Nephron progenitor cell (in vitro differentiated cells): ENCODE measurements around the gene DBT.

Source experiments
- DNase-seq: peaks from one replicate; pipeline ENCODE4 v3.0.0; 2021
- H3K27ac Mint-ChIP-seq: 2 replicates; pipeline ENCODE4 v1.8.0; 2021; ENCODE audit warnings: mild to moderate bottlenecking, moderate library complexity, mixed read lengths
- H3K27me3 Mint-ChIP-seq: 2 replicates; pipeline ENCODE4 v1.8.0; 2021; ENCODE audit warnings: mild to moderate bottlenecking, low read depth, mixed read lengths; ENCODE audit not compliant: poor library complexity
- H3K36me3 Mint-ChIP-seq: 2 replicates; pipeline ENCODE4 v1.8.0; 2021; ENCODE audit warnings: low read depth, mixed read lengths
- H3K4me1 Mint-ChIP-seq: 2 replicates; pipeline ENCODE4 v1.8.0; 2021; ENCODE audit warnings: mixed read lengths
- H3K4me3 Mint-ChIP-seq: 2 replicates; pipeline ENCODE4 v1.8.0; 2021; ENCODE audit warnings: mild to moderate bottlenecking, moderate library complexity, mixed read lengths
- H3K9me3 Mint-ChIP-seq: 2 replicates; pipeline ENCODE4 v1.8.0; 2021; ENCODE audit warnings: mild to moderate bottlenecking, moderate library complexity, mixed read lengths
- CTCF ChIP-seq: fragments of 200-600 bp; sonication (generic); IDR thresholded peaks from 2 replicates; pipeline ENCODE4 v1.5.0; 2021; ENCODE audit warnings: antibody characterized with exemption

Gene DBT

DNA sequence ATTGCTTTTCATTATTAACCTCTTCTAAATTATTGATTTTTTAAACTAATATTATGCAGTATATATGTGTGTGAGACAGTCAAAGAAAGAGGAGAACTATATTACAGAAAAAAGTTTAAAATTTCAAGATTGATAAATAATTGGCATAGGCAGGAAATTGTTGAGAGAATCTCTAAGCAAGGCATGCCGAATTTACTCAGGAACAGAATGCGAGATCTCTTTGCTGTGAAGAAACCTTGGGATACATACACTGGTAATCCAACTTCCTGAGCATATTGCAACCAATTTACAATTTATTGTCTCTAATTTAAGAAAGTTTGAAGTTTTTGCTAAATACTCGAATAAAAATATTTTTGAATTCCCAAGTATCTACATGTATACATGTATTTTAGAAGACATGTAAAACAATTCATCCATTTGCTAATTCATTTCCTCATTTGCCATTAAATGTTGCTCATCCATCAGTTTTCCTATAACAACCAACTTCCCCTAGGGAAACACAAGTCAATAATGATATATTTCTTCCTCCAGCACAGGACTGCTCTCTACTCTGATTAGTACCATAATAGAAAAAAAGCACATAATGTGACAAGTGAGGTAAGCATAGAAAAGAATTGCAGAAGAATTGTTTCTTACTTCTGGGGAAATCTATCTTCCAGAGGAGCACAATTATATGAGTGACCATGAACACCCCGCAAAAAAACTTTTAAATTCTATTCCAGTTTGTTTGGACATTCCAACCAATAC, 72.2 kb downstream of the DBT start:
- Mint-ChIP-seq H3K4me1 (no peaks in the 10 kb centered on the region), H3K27me3 (no peaks in the 10 kb centered on the region), H3K27ac (no peak overlapping the region), H3K36me3 (peaks cover 5% of the 10 kb centered on the region), H3K9me3 (no peaks in the 10 kb centered on the region), H3K4me3 (no peak overlapping the region)
- TF ChIP-seq CTCF, result no peak
- DNase-seq, result no peak

- H3K4me3 Mint-ChIP-seq, result no peak overlapping the region
- H3K4me1 Mint-ChIP-seq, result peaks cover 5% of the 10 kb centered on the region
- H3K9me3 Mint-ChIP-seq, result no peaks in the 10 kb centered on the region
- H3K27me3 Mint-ChIP-seq, result no peaks in the 10 kb centered on the region
- DNase-seq, result no peak
- no peaks in the 10 kb centered on the region for H3K36me3 Mint-ChIP-seq
- H3K27ac Mint-ChIP-seq, result no peak overlapping the region
- TF ChIP-seq CTCF, result no peak
Measured at GRCh38 chr1:100168051-100168450, 81.6 kb downstream of the DBT start.

GRCh38 chr1:100164702-100165101, 84.9 kb downstream of the DBT start:
- H3K27ac Mint-ChIP-seq, result no peak overlapping the region
- H3K4me3 Mint-ChIP-seq, result no peak overlapping the region
- H3K36me3 Mint-ChIP-seq, result no peaks in the 10 kb centered on the region
- H3K27me3 Mint-ChIP-seq, result no peaks in the 10 kb centered on the region
- no peaks in the 10 kb centered on the region for H3K9me3 Mint-ChIP-seq
- no peak for DNase-seq
- H3K4me1 Mint-ChIP-seq, result peaks cover 5% of the 10 kb centered on the region
- no peak for TF ChIP-seq CTCF

GRCh38 chr1:100164216-100164615, 85.4 kb downstream of the DBT start:
- Mint-ChIP-seq H3K27ac (peak overlapping the region; percentile 78), H3K4me1 (peaks cover 5% of the 10 kb centered on the region), H3K9me3 (no peaks in the 10 kb centered on the region), H3K27me3 (no peaks in the 10 kb centered on the region), H3K4me3 (no peak overlapping the region), H3K36me3 (no peaks in the 10 kb centered on the region)
- no peak for DNase-seq
- no peak for TF ChIP-seq CTCF

DNA sequence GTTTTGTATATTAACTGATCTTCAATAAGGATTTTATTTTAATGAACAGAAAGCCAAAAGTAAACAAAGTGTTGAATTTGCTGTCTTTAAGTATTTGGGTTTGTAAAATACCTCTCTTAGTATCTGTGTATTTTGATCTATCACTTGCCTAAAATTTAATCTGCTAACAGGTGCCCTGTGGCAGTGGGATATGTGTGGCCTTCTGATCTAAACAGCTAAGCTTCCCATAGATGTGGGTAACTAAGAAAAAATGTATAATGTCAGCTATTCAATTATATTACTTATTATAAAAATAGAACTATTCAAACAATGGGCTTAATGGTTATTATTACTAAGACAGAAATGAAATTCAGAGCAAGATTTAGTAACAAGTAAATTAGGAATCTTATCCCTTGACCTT, 86.8 kb downstream of the DBT start:
- no peak for TF ChIP-seq CTCF
- Mint-ChIP-seq H3K36me3 (no peaks in the 10 kb centered on the region), H3K4me3 (no peak overlapping the region), H3K27ac (peak overlapping the region; percentile 39), H3K9me3 (no peaks in the 10 kb centered on the region), H3K4me1 (peaks cover 5% of the 10 kb centered on the region), H3K27me3 (no peaks in the 10 kb centered on the region)
- DNase-seq, result no peak

DNA sequence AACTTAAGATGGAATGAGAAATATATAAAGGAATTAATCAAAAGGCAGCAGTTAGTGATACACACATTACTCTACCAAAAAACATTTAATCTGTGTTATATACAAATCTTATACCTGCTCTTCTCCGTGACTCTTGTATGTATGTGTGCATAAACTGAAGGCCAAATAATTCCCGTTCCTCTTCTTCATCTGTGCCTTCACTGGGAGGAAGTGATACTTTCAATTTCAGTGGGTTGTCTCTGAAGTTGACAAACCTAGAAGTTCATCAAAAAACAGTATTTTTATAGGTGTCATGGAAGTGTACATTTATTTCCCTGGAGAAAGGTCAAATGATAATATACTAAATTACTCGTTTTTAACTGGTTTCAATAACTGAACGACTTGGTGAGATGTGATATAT, 97.4 kb downstream of the DBT start:
- no peaks in the 10 kb centered on the region for H3K4me1 Mint-ChIP-seq
- peak overlapping the region; percentile 31 for H3K27ac Mint-ChIP-seq
- no peak for TF ChIP-seq CTCF
- H3K4me3 Mint-ChIP-seq, result no peak overlapping the region
- H3K36me3 Mint-ChIP-seq, result peaks cover 14% of the 10 kb centered on the region
- no peaks in the 10 kb centered on the region for H3K9me3 Mint-ChIP-seq
- H3K27me3 Mint-ChIP-seq, result peaks cover 2% of the 10 kb centered on the region
- no peak for DNase-seq
